ENCODE results near the gene ZNF423.
"Not testable (repeated sequence)": the region's sequence is repeated elsewhere in the genome, so short reads cannot be mapped to it uniquely, and the experiment has no call there.

The ZNF423 gene

DNA sequence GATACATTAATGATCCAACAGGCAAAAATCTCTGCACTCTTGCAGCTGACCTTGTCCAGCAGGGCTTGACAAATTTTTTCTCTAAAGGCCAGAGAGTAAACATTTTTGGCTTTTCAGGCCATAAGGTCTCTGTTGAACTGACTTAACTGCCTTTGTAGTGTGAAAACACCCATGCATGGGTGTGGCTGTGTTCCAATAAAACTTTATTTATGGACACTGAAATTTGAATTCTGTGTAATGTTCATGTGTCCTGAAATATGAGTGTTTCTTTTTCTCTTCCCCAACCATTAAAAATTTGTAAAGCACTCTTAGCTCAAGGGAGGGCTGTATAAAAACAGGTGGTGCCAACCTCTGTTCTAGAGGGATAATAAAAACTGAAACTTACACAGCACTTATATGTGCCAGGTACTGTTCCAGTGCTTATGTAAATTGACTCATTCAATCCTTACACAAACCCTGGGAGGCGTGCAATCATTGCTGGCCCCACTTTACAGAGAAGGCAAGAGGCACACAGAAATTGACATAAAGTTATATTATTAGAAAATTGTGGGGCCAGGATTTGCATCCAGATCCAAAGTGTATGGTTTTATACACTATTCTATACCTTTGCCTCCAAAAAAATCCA lies 18.8 kb upstream of the ZNF423 start:
- Histone ChIP-seq H3K27me3 (ENCODE audit: insufficient read depth, low read length, poor library complexity) (peaks cover 17% of the 10 kb centered on the region), H3K4me3 (ENCODE audit: low read depth in 1 of 2, low read length in 2 of 2) (no peak overlapping the region), H3K9ac (ENCODE audit: low read depth, low read length) (no peak overlapping the region), H3K27ac (ENCODE audit: low read length) (no peak overlapping the region), H3K9me3 (ENCODE audit: insufficient read depth, low read length, severe bottlenecking) (no peaks in the 10 kb centered on the region), H3K4me2 (ENCODE audit: insufficient read depth, low read length) (no peak overlapping the region), H3K36me3 (ENCODE audit: insufficient read depth, low read length) (no peaks in the 10 kb centered on the region), H2AFZ (ENCODE audit: low read depth, low read length) (no peak overlapping the region), H4K20me1 (ENCODE audit: insufficient read depth, low read length) (0 out of 2 replicates have a peak, but pooled peaks cover under 1% of the 10 kb centered on the region), H3K4me1 (ENCODE audit: insufficient read depth, low read length) (no peaks in the 10 kb centered on the region), H3K79me2 (ENCODE audit: insufficient read depth, low read length) (no peaks in the 10 kb centered on the region)
- ATAC-seq (ENCODE audit: insufficient read depth, low read depth) = no peak
- TF ChIP-seq, protein P1, sequence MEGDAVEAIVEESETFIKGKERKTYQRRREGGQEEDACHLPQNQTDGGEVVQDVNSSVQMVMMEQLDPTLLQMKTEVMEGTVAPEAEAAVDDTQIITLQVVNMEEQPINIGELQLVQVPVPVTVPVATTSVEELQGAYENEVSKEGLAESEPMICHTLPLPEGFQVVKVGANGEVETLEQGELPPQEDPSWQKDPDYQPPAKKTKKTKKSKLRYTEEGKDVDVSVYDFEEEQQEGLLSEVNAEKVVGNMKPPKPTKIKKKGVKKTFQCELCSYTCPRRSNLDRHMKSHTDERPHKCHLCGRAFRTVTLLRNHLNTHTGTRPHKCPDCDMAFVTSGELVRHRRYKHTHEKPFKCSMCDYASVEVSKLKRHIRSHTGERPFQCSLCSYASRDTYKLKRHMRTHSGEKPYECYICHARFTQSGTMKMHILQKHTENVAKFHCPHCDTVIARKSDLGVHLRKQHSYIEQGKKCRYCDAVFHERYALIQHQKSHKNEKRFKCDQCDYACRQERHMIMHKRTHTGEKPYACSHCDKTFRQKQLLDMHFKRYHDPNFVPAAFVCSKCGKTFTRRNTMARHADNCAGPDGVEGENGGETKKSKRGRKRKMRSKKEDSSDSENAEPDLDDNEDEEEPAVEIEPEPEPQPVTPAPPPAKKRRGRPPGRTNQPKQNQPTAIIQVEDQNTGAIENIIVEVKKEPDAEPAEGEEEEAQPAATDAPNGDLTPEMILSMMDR (IDR thresholded peaks at IDR 0.05; ENCODE audit: borderline replicate concordance, extremely low read depth, low read length, poor library complexity, severe bottlenecking) = no peak
- no peak for TF ChIP-seq EZH2 (IDR thresholded peaks at IDR 0.05; ENCODE audit: borderline replicate concordance, low read depth, low read length, severe bottlenecking)
- no peak for DNase-seq

DNA sequence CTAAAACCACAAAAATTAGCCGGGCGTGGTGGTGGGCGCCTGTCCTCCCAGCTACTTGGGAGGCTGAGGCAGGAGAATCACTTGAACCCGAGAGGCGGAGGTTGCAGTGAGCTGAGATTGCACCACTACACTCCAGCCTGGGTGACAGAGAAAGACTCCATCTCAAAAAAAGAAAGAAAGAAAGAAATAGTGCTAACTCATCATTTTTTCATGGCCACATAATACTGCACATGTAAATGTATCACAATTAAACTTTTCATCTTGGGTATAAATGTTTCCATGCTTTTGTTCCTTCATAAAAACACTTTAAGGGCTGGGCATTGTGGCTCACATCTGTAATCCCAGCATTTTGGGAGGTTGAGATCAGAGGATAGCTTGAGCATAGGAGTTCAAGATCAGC lies 15.9 kb upstream of the ZNF423 start:
- not testable (repeated sequence) for DNase-seq; H3K9me3 ChIP-seq (ENCODE audit: insufficient read depth, low read length, severe bottlenecking); ATAC-seq (ENCODE audit: insufficient read depth, low read depth); H3K36me3 ChIP-seq (ENCODE audit: insufficient read depth, low read length); H3K4me1 ChIP-seq (ENCODE audit: insufficient read depth, low read length); H3K27ac ChIP-seq (ENCODE audit: low read length); H4K20me1 ChIP-seq (ENCODE audit: insufficient read depth, low read length); H3K4me2 ChIP-seq (ENCODE audit: insufficient read depth, low read length); H2AFZ ChIP-seq (ENCODE audit: low read depth, low read length); H3K4me3 ChIP-seq (ENCODE audit: low read depth in 1 of 2, low read length in 2 of 2); H3K79me2 ChIP-seq (ENCODE audit: insufficient read depth, low read length); H3K9ac ChIP-seq (ENCODE audit: low read depth, low read length)
- H3K27me3 ChIP-seq (ENCODE audit: insufficient read depth, low read length, poor library complexity) = peaks cover 18% of the 10 kb centered on the region

DNA sequence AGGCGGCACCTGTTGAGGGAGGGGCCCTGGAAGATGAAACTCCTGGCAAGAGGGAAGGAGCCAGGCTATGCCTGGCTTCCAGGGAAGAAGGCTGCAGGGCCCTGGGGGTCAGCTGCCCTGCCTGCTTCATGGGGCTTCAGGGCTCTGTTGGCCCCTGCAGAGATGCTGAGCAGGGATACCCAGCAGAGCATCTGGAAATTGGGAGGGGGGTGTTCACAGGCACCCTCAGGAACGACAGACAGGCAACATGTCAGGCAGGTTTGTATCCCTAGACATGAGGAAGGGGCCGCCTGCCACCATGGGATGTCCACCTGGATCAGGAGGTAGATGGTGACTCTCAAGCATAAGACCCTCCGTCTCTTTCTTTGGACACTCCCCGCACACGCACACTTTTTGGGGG lies 13.8 kb upstream of the ZNF423 start:
- H3K4me1 ChIP-seq (ENCODE audit: insufficient read depth, low read length) = no peaks in the 10 kb centered on the region
- no peaks in the 10 kb centered on the region for H4K20me1 ChIP-seq (ENCODE audit: insufficient read depth, low read length)
- no peaks in the 10 kb centered on the region for H3K9me3 ChIP-seq (ENCODE audit: insufficient read depth, low read length, severe bottlenecking)
- TF ChIP-seq EZH2 (IDR thresholded peaks at IDR 0.05; ENCODE audit: borderline replicate concordance, low read depth, low read length, severe bottlenecking) = no peak
- TF ChIP-seq, protein P1 (IDR thresholded peaks at IDR 0.05; ENCODE audit: borderline replicate concordance, extremely low read depth, low read length, poor library complexity, severe bottlenecking) = no peak
- no peak for ATAC-seq (ENCODE audit: insufficient read depth, low read depth)
- no peak overlapping the region for H3K9ac ChIP-seq (ENCODE audit: low read depth, low read length)
- H3K27ac ChIP-seq (ENCODE audit: low read length) = no peak overlapping the region
- H3K4me3 ChIP-seq (ENCODE audit: low read depth in 1 of 2, low read length in 2 of 2) = no peak overlapping the region
- no peak overlapping the region for H2AFZ ChIP-seq (ENCODE audit: low read depth, low read length)
- peaks cover 18% of the 10 kb centered on the region for H3K27me3 ChIP-seq (ENCODE audit: insufficient read depth, low read length, poor library complexity)
- H3K4me2 ChIP-seq (ENCODE audit: insufficient read depth, low read length) = no peak overlapping the region
- no peak for DNase-seq
- H3K36me3 ChIP-seq (ENCODE audit: insufficient read depth, low read length) = no peaks in the 10 kb centered on the region
- no peaks in the 10 kb centered on the region for H3K79me2 ChIP-seq (ENCODE audit: insufficient read depth, low read length)

DNA sequence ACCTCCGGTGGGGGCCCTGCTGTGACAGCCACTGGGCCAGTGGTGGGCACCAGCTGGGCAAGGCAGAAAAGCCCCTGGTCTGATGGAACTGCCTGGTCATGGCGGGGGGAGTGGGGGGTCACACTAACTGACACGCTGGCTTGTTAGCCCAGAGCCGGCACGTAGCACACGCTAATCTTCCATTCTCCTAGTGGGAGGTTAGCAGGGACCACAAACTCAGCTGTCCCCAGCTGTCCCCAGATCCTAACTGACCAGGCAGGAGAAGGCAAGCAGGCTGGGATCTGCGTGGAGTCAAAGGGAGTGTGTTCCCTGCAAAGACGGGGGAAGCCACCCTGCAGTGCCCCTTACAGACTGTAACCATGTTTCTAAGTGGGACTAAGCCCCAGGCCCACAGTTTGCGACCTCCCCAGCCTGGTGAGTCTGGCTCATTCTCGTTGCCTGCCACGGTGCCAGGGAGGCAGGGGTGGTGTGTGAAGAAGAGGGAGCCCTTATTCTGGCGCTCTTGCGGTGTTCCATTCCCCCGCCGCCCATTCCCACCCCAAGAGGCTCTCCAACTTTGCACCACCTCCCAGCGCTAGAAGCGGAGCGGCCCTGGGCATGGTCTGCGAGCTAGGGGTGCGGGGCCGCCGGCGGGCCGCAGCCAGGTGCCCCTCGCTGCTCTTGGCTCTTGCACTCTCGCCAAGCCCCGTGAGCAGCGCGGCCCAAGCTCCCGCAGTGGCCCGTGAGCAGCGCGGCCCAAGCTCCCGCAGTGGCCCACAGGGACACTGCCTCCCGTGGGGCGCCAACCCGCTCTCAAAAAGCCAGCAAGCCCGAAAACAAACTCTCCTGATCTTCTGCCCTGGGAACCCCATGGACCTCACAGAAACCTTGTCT lies 12.1 kb upstream of the ZNF423 start:
- TF ChIP-seq, protein P1 (IDR thresholded peaks at IDR 0.05; ENCODE audit: borderline replicate concordance, extremely low read depth, low read length, poor library complexity, severe bottlenecking) = no peak
- no peak for TF ChIP-seq EZH2 (IDR thresholded peaks at IDR 0.05; ENCODE audit: borderline replicate concordance, low read depth, low read length, severe bottlenecking)
- no peaks in the 10 kb centered on the region for H3K4me1 ChIP-seq (ENCODE audit: insufficient read depth, low read length)
- no peaks in the 10 kb centered on the region for H3K9me3 ChIP-seq (ENCODE audit: insufficient read depth, low read length, severe bottlenecking)
- no peaks in the 10 kb centered on the region for H3K79me2 ChIP-seq (ENCODE audit: insufficient read depth, low read length)
- no peaks in the 10 kb centered on the region for H4K20me1 ChIP-seq (ENCODE audit: insufficient read depth, low read length)
- no peak overlapping the region for H3K27ac ChIP-seq (ENCODE audit: low read length)
- H3K27me3 ChIP-seq (ENCODE audit: insufficient read depth, low read length, poor library complexity) = peaks cover 14% of the 10 kb centered on the region
- H3K9ac ChIP-seq (ENCODE audit: low read depth, low read length) = no peak overlapping the region
- no peak for ATAC-seq (ENCODE audit: insufficient read depth, low read depth)
- H3K36me3 ChIP-seq (ENCODE audit: insufficient read depth, low read length) = no peaks in the 10 kb centered on the region
- H2AFZ ChIP-seq (ENCODE audit: low read depth, low read length) = no peak overlapping the region
- no peak overlapping the region for H3K4me3 ChIP-seq (ENCODE audit: low read depth in 1 of 2, low read length in 2 of 2)
- H3K4me2 ChIP-seq (ENCODE audit: insufficient read depth, low read length) = no peak overlapping the region
- DNase-seq = no peak
